Effector memory CD8-positive, alpha-beta T cell (primary cell): Measurements from ENCODE around the gene TBCE.
"Not testable (repeated sequence)": the region's sequence is repeated elsewhere in the genome, so short reads cannot be mapped to it uniquely, and the experiment has no call there.

Experiments
- ATAC-seq: fragments of 150-1000 bp; cut with Tn5 transposase; replicated peaks from 2 replicates; pipeline ENCODE4 v1.10.0; 2021; ENCODE audit warnings: mild to moderate bottlenecking, moderate library complexity
- DNase-seq, 3 experiments: peaks; one replicate each; pipeline ENCODE4 v3.0.0; 2021
- H3K27ac Mint-ChIP-seq, 2 donors: one replicate each; pipeline ENCODE4 v1.8.0; 2022; ENCODE audit warnings: mild to moderate bottlenecking in 2 of 2, mixed read lengths in 2 of 2, moderate library complexity in 2 of 2
- H3K27me3 Mint-ChIP-seq, 2 donors: one replicate each; pipeline ENCODE4 v1.8.0; 2022; ENCODE audit warnings: mixed read lengths in 2 of 2
- H3K36me3 Mint-ChIP-seq: one replicate; pipeline ENCODE4 v1.8.0; 2022; ENCODE audit warnings: mild to moderate bottlenecking, moderate library complexity, mixed read lengths; ENCODE audit not compliant: insufficient read depth
- H3K4me1 Mint-ChIP-seq, 2 donors: one replicate each; pipeline ENCODE4 v1.8.0; 2022; ENCODE audit warnings: low read depth in 2 of 2, mixed read lengths in 2 of 2
- H3K4me3 Mint-ChIP-seq, 2 donors: one replicate each; pipeline ENCODE4 v1.8.0; 2022; ENCODE audit warnings: mild to moderate bottlenecking in 2 of 2, mixed read lengths in 2 of 2, moderate library complexity in 2 of 2
- H3K9me3 Mint-ChIP-seq, 2 donors: one replicate each; pipeline ENCODE4 v1.8.0; 2022; ENCODE audit warnings: mixed read lengths in 2 of 2

TBCE gene

DNA sequence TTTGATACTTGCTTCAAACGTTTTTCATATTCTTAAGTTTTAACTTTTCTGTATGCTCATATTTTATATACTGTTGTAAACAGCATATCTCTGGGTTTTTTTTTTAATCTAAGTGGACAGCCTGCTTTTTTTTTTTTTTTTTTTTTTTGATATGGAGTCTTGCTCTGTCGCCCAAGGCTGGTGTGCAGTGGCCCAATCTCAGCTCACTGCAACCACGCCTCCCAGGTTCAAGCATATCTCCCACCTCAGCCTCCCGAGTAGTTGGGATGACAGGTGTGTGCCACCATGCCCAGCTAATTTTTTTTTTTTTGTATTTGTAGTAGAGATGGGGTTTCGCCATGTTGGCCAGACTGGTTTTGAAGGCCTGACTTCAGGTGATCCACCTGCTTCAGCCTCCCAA lies 1.2 kb downstream of the TBCE start:
- Mint-ChIP-seq H3K27ac (peak overlapping the region; percentile 55 to 94), H3K4me1 (peaks cover 17 to 32% of the 10 kb centered on the region in 2 donors), H3K4me3 (peak overlapping the region; percentile 99), H3K36me3 (peaks cover 2% of the 10 kb centered on the region), H3K9me3 (no peaks in the 10 kb centered on the region), H3K27me3 (no peaks in the 10 kb centered on the region)
- no peak for ATAC-seq
- no peak for DNase-seq

DNA sequence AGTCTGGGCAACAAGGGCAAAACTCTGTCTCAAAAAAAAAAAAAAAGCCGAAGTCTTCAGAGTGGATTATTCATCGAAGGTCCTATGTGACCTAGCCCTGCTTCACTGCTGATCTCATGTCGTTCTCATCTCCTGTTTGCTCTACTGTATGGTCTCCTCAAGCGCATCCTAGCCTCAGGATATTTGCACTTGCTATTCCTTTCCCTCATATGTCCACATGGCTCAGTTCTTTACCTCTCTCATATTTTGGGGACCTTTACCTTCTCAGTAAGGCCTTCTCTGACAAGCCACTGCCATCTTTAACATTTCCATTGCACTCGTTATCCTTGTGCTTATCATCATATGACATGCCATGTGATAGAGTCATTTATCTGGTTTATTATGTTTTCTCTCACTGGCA lies 2.6 kb downstream of the TBCE start:
- peaks cover 19 to 32% of the 10 kb centered on the region in 2 donors for H3K4me1 Mint-ChIP-seq
- ATAC-seq = no peak
- H3K4me3 Mint-ChIP-seq = no peak overlapping the region
- no peaks in the 10 kb centered on the region for H3K9me3 Mint-ChIP-seq
- DNase-seq = no peak
- peak overlapping the region in 1 of 2 donors; percentile 10 for H3K27ac Mint-ChIP-seq
- H3K36me3 Mint-ChIP-seq = peaks cover 2% of the 10 kb centered on the region
- H3K27me3 Mint-ChIP-seq = no peaks in the 10 kb centered on the region

DNA sequence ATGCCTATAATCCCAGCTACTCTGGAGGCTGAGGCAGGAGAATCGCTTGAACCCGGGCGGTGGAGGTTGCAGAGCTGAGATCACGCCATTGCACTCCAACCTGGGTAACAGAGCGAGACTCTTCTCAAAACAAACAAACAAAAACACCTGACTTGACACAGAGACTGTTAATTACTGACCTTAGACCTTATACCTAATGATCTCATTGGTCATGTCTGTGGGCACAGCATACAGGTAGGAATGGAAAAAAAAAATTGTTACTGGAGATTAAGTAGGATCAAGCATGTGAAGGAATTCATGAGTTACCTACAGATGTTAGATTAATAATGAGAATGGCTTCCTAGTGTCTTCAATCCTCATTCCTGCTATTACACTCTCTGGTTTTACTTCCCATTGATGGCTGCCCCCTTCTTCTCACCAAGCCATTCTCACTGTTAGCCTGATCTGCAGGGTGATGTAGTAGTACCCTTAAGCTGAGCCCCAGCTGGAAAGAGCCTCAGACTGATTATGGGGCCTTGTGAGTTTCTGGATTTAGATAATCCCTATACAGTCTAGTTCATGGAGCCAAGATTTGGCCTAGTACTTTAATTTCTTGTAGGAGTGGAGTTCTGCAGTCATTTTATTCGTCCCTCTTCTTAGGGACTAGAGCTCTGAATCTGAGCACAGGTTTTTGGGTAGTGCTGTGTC lies 8.8 kb downstream of the TBCE start:
- no peak for ATAC-seq

DNA sequence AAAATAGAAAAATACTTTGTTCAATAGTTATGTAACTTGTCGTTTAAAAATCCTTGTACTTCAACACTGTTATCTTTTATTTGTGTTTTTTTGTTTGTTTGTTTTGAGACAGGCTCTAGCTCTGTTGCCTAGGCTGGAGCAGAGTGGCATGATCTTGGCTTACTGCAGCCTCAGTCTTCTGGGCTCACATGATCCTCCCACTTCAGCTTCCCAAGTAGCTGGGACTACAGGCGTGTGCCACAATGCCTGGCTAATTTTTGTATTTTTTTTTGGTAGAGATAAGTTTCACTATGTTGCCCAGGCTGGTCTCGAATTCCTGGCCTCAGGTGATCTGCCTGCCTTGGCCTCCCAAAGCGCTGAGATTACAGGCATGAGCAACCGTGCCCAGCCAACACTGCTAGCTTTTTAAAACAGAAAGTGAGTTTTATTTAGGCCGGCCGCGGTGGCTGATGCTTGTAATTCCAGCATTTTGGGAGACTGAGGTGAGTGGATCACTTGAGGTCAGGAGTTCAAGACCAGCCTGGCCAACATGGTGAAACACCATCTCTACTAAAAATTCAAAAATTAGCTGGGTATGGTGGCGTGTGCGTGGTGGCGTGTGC lies 11.0 kb downstream of the TBCE start:
- not testable (repeated sequence) for H3K4me3 Mint-ChIP-seq, ATAC-seq, H3K9me3 Mint-ChIP-seq, H3K27me3 Mint-ChIP-seq, DNase-seq
- Mint-ChIP-seq H3K27ac (peak overlapping the region in 1 of 2 donors; percentile 24), H3K4me1 (peaks cover 8 to 10% of the 10 kb centered on the region in 2 donors), H3K36me3 (peaks cover 16% of the 10 kb centered on the region)

More for the DNA sequence above, 8.8 kb downstream of the TBCE start:
- no peak for DNase-seq
- Mint-ChIP-seq H3K27ac (no peak overlapping the region), H3K27me3 (no peaks in the 10 kb centered on the region), H3K36me3 (peaks cover 11% of the 10 kb centered on the region), H3K4me1 (peaks cover 8 to 17% of the 10 kb centered on the region in 2 donors), H3K4me3 (no peak overlapping the region), H3K9me3 (no peaks in the 10 kb centered on the region)

DNA sequence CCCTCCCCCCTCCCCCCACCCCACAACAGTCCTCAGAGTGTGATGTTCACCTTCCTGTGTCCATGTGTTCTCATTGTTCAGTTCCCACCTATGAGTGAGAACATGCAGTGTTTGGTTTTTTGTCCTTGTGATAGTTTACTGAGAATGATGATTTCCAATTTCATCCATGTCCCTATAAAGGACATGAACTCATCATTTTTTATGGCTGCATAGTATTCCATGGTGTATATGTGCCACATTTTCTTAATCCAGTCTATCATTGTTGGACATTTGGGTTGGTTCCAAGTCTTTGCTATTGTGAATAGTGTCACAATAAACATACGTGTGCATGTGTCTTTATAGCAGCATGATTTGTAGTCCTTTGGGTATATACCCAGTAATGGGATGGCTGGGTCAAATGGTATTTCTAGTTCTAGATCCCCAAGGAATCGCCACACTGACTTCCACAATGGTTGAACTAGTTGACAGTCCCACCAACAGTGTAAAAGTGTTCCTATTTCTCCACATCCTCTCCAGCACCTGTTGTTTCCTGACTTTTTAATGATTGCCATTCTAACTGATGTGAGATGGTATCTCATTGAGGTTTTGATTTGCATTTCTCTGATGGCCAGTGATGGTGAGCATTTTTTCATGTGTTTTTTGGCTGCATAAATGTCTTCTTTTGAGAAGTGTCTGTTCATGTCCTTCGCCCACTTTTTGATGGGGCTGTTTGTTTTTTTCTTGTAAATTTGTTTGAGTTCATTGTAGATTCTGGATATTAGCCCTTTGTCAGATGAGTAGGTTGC lies 14.9 kb downstream of the TBCE start:
- H3K27ac Mint-ChIP-seq, H3K9me3 Mint-ChIP-seq, ATAC-seq, H3K27me3 Mint-ChIP-seq, H3K4me1 Mint-ChIP-seq, DNase-seq, H3K4me3 Mint-ChIP-seq: not testable (repeated sequence)
- H3K36me3 Mint-ChIP-seq = peaks cover 16% of the 10 kb centered on the region

DNA sequence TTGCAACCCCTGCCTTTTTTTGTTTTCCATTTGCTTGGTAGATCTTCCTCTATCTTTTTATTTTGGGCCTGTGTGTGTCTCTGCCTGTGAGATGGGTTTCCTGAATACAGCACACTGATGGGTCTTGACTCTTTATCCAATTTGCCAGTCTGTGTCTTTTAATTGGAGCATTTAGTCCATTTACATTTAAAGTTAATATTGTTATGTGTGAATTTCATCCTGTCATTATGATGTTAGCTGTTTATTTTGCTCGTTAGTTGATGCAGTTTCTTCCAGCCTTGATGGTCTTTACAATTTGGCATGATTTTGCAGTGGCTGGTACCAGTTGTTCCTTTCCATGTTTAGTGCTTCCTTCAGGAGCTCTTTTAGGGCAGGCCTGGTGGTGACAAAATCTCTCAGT lies 18.4 kb downstream of the TBCE start:
- H3K27ac Mint-ChIP-seq, H3K4me3 Mint-ChIP-seq, H3K36me3 Mint-ChIP-seq, DNase-seq, H3K4me1 Mint-ChIP-seq, ATAC-seq, H3K27me3 Mint-ChIP-seq, H3K9me3 Mint-ChIP-seq: not testable (repeated sequence)

DNA sequence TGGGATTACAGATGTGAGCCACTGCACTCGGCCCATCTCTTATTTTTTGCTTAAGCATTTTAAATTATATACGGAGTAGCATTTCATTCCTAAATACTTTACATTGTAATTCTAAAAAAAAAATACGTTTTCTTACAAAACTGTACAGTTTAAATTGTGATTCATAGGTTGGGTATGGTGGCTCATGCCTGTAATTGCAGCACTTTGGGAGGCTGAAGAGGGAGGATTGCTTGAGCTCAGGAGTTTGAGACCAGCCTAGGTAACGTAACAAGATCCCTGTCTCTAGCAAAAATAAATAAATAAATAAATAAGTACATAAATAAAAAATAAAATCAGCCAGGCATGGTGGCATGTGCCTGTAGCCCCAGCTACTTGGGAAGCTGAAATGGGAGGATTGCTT lies 24.6 kb downstream of the TBCE start:
- no peak overlapping the region for H3K4me3 Mint-ChIP-seq
- ATAC-seq (no peak), DNase-seq (no peak)
- H3K27ac Mint-ChIP-seq = no peak overlapping the region
- peaks cover 4 to 17% of the 10 kb centered on the region in 2 donors for H3K4me1 Mint-ChIP-seq
- no peaks in the 10 kb centered on the region for H3K9me3 Mint-ChIP-seq
- peaks cover 2% of the 10 kb centered on the region for H3K36me3 Mint-ChIP-seq
- H3K27me3 Mint-ChIP-seq = no peaks in the 10 kb centered on the region

DNA sequence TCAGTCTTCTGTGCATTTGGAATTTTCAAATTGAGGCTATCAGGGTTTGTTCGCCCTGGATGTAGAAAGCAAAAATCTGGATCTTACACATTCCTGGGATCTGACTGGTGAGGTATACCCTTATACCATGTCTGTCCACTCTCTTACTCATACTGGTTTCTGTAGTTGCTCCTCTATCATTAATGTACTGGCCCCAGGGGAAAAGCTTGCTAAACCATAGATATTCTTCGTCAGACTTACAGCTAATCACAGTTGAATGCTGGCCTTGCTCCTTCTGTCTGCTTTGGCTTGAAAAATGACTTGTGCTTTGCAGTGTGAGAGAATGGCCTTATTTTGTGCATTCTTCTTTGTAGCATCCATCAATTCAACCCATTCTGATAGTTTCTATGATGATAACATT lies 30.5 kb downstream of the TBCE start:
- no peak overlapping the region for H3K27ac Mint-ChIP-seq
- DNase-seq (no peak), ATAC-seq (no peak)
- H3K4me3 Mint-ChIP-seq = no peak overlapping the region
- H3K9me3 Mint-ChIP-seq = no peaks in the 10 kb centered on the region
- peaks cover 12% of the 10 kb centered on the region for H3K36me3 Mint-ChIP-seq
- H3K27me3 Mint-ChIP-seq = no peaks in the 10 kb centered on the region
- H3K4me1 Mint-ChIP-seq = peaks cover 6 to 33% of the 10 kb centered on the region in 2 donors

DNA sequence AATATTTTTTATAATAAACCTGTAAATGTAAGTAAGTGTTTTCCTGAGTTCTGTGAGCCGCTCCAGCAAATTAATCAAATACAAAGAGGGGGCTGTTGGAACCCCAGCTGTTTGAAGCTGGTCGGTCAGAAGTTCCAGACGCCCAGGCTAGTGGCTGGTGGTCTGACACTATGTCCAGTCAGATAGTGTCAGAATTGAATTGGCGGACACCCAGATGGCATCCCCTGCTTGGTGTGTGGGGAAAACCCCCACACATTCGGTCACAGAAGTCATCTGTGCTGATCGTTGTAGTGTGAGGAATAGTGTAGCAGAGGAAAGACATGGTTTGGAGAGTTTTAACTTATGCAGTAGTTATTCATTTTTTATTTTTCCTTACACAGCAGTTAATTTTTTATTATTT lies 32.4 kb downstream of the TBCE start:
- Mint-ChIP-seq H3K4me3 (no peak overlapping the region), H3K4me1 (peaks cover 6 to 33% of the 10 kb centered on the region in 2 donors), H3K27ac (no peak overlapping the region), H3K27me3 (no peaks in the 10 kb centered on the region), H3K9me3 (no peaks in the 10 kb centered on the region), H3K36me3 (peaks cover 17% of the 10 kb centered on the region)
- DNase-seq = no peak
- no peak for ATAC-seq

DNA sequence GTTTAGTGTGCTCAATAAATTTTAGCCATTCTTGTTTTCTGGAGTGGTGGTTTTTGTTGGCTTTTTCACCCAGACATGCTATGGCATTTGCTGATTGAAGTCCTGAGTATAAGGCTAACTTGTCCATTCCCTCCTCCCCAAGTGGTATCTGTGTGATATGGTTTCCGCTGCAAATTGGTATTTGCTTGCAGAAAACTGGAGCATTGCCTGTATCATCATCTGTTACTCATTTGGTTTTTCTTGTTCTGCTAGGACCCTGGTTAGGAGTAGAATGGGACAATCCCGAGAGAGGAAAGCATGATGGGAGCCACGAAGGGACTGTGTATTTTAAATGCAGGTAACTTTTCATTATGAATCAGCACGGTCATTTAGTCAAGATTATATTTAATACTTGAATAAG lies 34.0 kb downstream of the TBCE start:
- DNase-seq = no peak
- H3K36me3 Mint-ChIP-seq = peaks cover 19% of the 10 kb centered on the region

DNA sequence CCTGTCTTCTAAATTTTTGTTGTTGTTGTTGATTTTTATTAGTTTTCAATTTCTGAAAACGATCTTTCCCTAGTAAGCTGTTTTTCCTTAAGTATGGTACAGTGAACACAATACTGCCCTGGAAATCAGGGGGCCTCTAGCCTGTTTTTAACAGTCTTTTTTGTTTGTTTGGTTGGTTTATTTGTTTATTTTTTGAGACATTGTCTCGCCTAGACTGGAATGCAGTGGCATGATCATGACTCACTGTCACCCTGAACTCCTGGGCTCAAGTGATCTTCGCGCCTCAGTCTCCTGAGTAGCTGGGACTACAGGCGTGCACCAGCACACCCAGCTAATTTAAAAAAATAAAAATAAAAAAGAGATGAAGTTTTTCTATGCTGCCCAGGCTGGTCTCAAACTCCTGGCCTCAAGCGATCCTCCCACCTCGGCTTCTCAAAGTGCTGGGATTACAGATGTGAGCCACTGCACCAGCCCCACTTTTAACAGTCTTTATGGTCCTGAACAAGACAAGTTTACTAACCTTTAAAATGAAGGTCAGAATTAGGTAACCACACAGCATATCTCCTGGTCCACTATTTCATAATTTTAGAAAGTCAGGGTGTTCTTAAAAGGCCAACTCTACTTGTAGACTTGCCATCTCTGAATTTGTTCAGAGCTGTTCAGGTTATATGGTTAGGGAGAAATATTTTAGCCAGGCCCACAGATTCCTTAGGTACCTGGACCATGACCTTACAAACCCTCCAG lies 35.4 kb downstream of the TBCE start:
- no peak for ATAC-seq
- no peak overlapping the region for H3K27ac Mint-ChIP-seq
- peaks cover 19% of the 10 kb centered on the region for H3K36me3 Mint-ChIP-seq
- no peaks in the 10 kb centered on the region for H3K27me3 Mint-ChIP-seq
- H3K4me3 Mint-ChIP-seq = no peak overlapping the region
- peaks cover 3 to 17% of the 10 kb centered on the region in 2 donors for H3K4me1 Mint-ChIP-seq
- no peak for DNase-seq
- no peaks in the 10 kb centered on the region for H3K9me3 Mint-ChIP-seq

More for the DNA sequence above, 34.0 kb downstream of the TBCE start:
- H3K4me3 Mint-ChIP-seq = no peak overlapping the region
- no peaks in the 10 kb centered on the region for H3K9me3 Mint-ChIP-seq
- H3K4me1 Mint-ChIP-seq = peaks cover 6 to 25% of the 10 kb centered on the region in 2 donors
- H3K27ac Mint-ChIP-seq = no peak overlapping the region
- no peaks in the 10 kb centered on the region for H3K27me3 Mint-ChIP-seq
- no peak for ATAC-seq

DNA sequence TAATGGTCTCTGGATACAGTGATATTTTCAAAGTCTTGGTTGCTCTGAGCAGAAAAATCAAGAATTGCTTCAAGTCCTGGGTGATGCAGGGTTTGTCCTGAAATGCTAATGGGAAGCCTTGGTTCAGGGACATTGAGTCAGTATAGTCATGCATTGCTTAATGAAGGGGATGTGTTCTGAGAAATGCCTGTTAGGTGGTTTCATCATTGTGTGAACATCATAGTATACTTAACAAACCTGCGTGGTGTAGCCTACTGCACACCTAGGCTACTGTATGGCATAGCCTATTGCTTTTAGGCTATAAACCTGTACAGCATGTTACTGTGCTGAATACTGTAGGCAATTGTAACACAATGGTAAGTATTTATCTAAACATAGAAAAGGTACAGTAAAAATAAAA lies 36.4 kb downstream of the TBCE start:
- no peak overlapping the region for H3K27ac Mint-ChIP-seq
- H3K27me3 Mint-ChIP-seq = no peaks in the 10 kb centered on the region
- DNase-seq (no peak), ATAC-seq (no peak)
- no peak overlapping the region for H3K4me3 Mint-ChIP-seq
- peaks cover 19% of the 10 kb centered on the region for H3K36me3 Mint-ChIP-seq
- peaks cover 3 to 23% of the 10 kb centered on the region in 2 donors for H3K4me1 Mint-ChIP-seq
- no peaks in the 10 kb centered on the region for H3K9me3 Mint-ChIP-seq

DNA sequence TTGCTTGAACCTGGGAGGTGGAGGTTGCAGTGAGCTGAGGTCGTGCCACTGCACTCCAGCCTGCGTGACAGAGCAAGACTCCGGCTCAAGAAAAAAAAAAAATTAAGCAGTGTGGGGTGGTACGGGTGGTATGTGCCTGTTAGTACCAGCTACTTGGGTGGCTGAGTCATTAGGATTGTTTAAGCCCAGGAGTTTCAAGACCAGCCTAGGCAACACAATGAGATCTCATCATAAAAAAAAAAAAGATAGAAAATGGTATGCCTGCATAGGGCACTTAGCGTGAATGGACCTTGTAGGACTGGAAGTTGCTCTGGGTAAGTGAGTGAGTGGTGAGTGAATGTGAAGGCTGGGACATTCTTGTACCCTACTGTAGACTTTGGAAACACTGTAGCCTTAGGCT lies 37.0 kb downstream of the TBCE start:
- H3K36me3 Mint-ChIP-seq = peaks cover 19% of the 10 kb centered on the region
- no peak overlapping the region for H3K27ac Mint-ChIP-seq
- no peaks in the 10 kb centered on the region for H3K9me3 Mint-ChIP-seq
- no peaks in the 10 kb centered on the region for H3K27me3 Mint-ChIP-seq
- ATAC-seq (no peak), DNase-seq (no peak)
- peaks cover 3 to 23% of the 10 kb centered on the region in 2 donors for H3K4me1 Mint-ChIP-seq
- no peak overlapping the region for H3K4me3 Mint-ChIP-seq
